Cardiac ventricle fibroblast (primary cell): ENCODE data around the gene PAQR3. TPM values are rescaled to one million over a fixed set of nuclear protein-coding genes. Genes with fewer than 3 reads are reported as not detected.

ENCODE experiments used
- total RNA-seq: library from RNA; depleted of rRNA; stranded (reverse); fragments of >200 nt; gene quantifications from 2 replicates; pipeline ENCODE4 v1.2.3, GENCODE V29; 2015

PAQR3 gene
- 4.0 and 6.4 TPM in 2 replicates for total RNA-seq

GRCh38 chr4:78938868-78939666 is at the start of gene PAQR3:
Gene PAQR3 (minus strand): TSS chr4:78939438. CDS start chr4:78939224, 214 bp downstream.

Other genes starting within 250 kb of the PAQR3 start
- 14.2 and 34.3 TPM in 2 replicates for gene BMP2K, start 163.1 kb downstream of the PAQR3 start, total RNA-seq